Measurements from ENCODE around the gene CST9.

DNA sequence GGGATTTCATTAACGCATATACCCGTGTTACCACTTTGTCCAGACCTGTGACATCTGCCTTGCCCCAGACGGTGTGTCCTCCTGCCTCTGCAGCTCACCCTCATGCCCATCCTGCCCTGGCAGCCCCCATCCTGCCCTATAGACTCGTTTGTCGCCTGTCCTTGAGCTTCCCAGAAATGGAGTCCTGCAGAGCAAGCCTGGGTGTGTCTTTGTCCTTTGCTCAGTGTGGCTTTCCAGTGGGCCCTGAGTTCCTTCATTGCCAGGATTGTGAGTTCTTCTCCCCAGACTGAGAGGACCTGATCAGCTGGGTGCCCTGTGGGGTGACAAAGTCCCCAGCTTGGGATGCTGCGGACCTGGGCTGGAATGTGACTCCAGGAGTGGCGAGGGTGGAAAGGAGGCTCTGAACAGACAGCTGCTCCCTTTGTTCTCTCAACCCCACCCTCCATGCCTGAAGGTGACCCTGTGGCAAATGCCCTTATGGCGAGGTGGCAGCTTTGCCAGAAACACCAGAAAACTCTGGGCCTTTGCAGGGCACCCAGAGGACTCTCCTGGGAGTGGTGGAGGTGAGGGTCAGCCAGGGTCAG, 34.4 kb upstream of the CST9 start:
- TF ChIP-seq GATA3 (IDR thresholded peaks at IDR 0.05; ENCODE audit: low read depth, low read length), result no peak
- no peak for TF ChIP-seq GATA2 (IDR thresholded peaks at IDR 0.05; ENCODE audit: low read depth, low read length)
